Testis (tissue), 3 donors: Measurements from ENCODE around the gene TMEM109. TPM values are rescaled to one million over a fixed set of nuclear protein-coding genes. Genes with fewer than 3 reads are reported as not detected.

ENCODE experiments used
- DNase-seq: peaks from one replicate; pipeline ENCODE4 v3.0.0-alpha.2; 2019
- H3K27ac ChIP-seq, 2 donors: fragments of 200-600 bp; sonication (generic); one replicate each; pipeline ENCODE4 v1.5.1; 2019
- H3K27me3 ChIP-seq: fragments of 200-600 bp; sonication (generic); one replicate; pipeline ENCODE4 v1.5.1; 2019
- H3K36me3 ChIP-seq: fragments of 200-600 bp; sonication (generic); one replicate; pipeline ENCODE4 v1.5.1; 2017; ENCODE audit warnings: low read depth; ENCODE audit errors: missing control alignments
- H3K4me1 ChIP-seq: fragments of 200-600 bp; sonication (generic); one replicate; pipeline ENCODE4 v1.5.1; 2019
- H3K4me3 ChIP-seq, 2 donors: fragments of 200-600 bp; sonication (generic); one replicate each; pipeline ENCODE4 v1.5.1; 2017 to 2019
- H3K9me3 ChIP-seq: fragments of 200-600 bp; sonication (generic); one replicate; pipeline ENCODE4 v1.5.1; 2017
- CTCF ChIP-seq, 3 experiments: fragments of 450-650 bp in 2 of 3; fragments of 200-600 bp in 1 of 3; sonication (generic) in 1 of 3; IDR thresholded peaks; one replicate each; pipeline ENCODE4 v1.5.1; 2016 to 2019; ENCODE audit warnings: antibody characterized with exemption in 3 of 3, mild to moderate bottlenecking in 2 of 3, moderate library complexity in 1 of 3
- POLR2A ChIP-seq: fragments of 450-650 bp; IDR thresholded peaks from one replicate; pipeline ENCODE4 v1.6.1; 2017; ENCODE audit warnings: antibody characterized with exemption, mild to moderate bottlenecking, moderate library complexity
- whole genome bisulfite sequencing, 2 donors: methylation state at CpG; one replicate each; pipeline ENCODE4 v1.1.5; 2018; 5-methylcytosine and 5-hydroxymethylcytosine counted together
- intact Hi-C: fragments of 100-400 bp; cut with DNase I; formaldehyde crosslinking; loops from one replicate; pipeline ENCODE4 v1.15.1; 2023; ENCODE audit warnings: low total_unique reads
- polyA plus RNA-seq: library from polyadenylated mRNA; stranded (reverse); fragments of 350-450 nt; fragmentation: Illumina TruSeq; extraction: RNeasy Lipid Tissue Mini Kit (QIAGEN cat#74804); gene quantifications from one replicate; pipeline ENCODE4 v1.2.3, GENCODE V29; 2014; ENCODE audit warnings: low read depth, low replicate concordance; ENCODE audit not compliant: insufficient read depth
- total RNA-seq, 2 donors: library from RNA; depleted of rRNA; stranded (reverse); fragments of >200 nt; gene quantifications; one replicate each; pipeline ENCODE4 v1.2.3, GENCODE V29; 2016

The TMEM109 gene
- total and polyA plus RNA-seq, 3 donors from 2014 or later, result 28.1 to 59.1 (median 46.7) TPM

- TF ChIP-seq CTCF (IDR thresholded peaks at IDR 0.05) (no peak), POLR2A (no peak)
- Histone ChIP-seq H3K9me3 (no peaks in the 10 kb centered on the region), H3K4me1 (peaks cover 7% of the 10 kb centered on the region), H3K36me3 (no peaks in the 10 kb centered on the region), H3K27me3 (no peaks in the 10 kb centered on the region), H3K4me3 (peak overlapping the region; percentile 46 to 64), H3K27ac (peak overlapping the region; percentile 80 to 88)
- intact Hi-C loops, result no loop called here
- DNase-seq, result no peak
- WGBS, 2 donors, result 4 to 8% methylated on average over 7 to 8 of the region's 8 CpGs
Measured at GRCh38 chr11:60951606-60951903, 37.6 kb downstream of the TMEM109 start.

- DNase-seq, result peak; percentile 67
- peak within 1 kb of the TSS; percentile 46 to 64 for H3K4me3 ChIP-seq
- no peaks in the 10 kb centered on the region for H3K36me3 ChIP-seq
- 4 to 14% methylated on average over 22 to 23 of the region's 23 CpGs for WGBS, 2 donors
- intact Hi-C loops, result no loop called here
- no peak for TF ChIP-seq CTCF (IDR thresholded peaks at IDR 0.05)
- no peak for TF ChIP-seq POLR2A
- peak within 1 kb of the TSS; percentile 80 to 88 for H3K27ac ChIP-seq
- H3K9me3 ChIP-seq, result no peaks in the 10 kb centered on the region
- peaks cover 7% of the 10 kb centered on the region for H3K4me1 ChIP-seq
- H3K27me3 ChIP-seq, result no peaks in the 10 kb centered on the region
Measured at GRCh38 chr11:60951904-60952741, 38.2 kb downstream of the TMEM109 start, which contains the start of gene SLC15A3. Gene SLC15A3 (minus strand): TSS chr11:60952176. CDS start chr11:60951551, 625 bp downstream.

GRCh38 chr11:60952742-60953170 is 38.8 kb downstream of the TMEM109 start:
- Histone ChIP-seq H3K27me3 (no peaks in the 10 kb centered on the region), H3K4me1 (peaks cover 7% of the 10 kb centered on the region), H3K36me3 (no peaks in the 10 kb centered on the region), H3K9me3 (no peaks in the 10 kb centered on the region), H3K4me3 (peak overlapping the region; percentile 46 to 64), H3K27ac (peak overlapping the region; percentile 80 to 88)
- no peak for DNase-seq
- 10 to 33% methylated on average over 3 of the region's 3 CpGs for WGBS, 2 donors
- TF ChIP-seq POLR2A (no peak), CTCF (IDR thresholded peaks at IDR 0.05) (no peak)
- intact Hi-C loops, result no loop called here

DNA sequence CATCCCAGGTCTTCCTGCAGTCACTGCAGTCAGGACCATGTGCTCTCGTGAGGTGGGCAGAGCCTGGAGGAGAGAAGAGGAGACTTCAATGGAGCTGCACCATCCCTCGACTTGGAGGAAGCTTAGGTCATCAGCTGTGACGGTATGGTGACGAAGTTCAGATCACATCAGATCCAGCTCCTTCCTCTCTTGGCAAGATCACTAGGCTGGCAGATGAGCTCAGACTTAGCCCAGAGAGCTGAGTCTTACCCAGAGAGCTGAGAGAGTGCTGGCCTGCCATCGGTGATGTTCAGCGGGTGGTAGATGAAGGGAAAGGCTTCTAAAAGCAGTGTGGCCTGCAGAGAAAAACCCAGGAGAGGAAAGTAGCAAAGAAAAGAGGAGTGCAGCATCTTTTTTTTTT is 39.8 kb downstream of the TMEM109 start:
- Histone ChIP-seq H3K36me3 (no peaks in the 10 kb centered on the region), H3K27me3 (no peaks in the 10 kb centered on the region), H3K4me1 (peaks cover 7% of the 10 kb centered on the region), H3K9me3 (no peaks in the 10 kb centered on the region), H3K27ac (no peak overlapping the region), H3K4me3 (no peak overlapping the region)
- 82 to 89% methylated on average over 6 of the region's 6 CpGs for whole genome bisulfite sequencing, 2 donors
- intact Hi-C loops, result no loop called here
- DNase-seq, result peak; percentile 27
- TF ChIP-seq CTCF (IDR thresholded peaks at IDR 0.05) (no peak), POLR2A (no peak)

DNA sequence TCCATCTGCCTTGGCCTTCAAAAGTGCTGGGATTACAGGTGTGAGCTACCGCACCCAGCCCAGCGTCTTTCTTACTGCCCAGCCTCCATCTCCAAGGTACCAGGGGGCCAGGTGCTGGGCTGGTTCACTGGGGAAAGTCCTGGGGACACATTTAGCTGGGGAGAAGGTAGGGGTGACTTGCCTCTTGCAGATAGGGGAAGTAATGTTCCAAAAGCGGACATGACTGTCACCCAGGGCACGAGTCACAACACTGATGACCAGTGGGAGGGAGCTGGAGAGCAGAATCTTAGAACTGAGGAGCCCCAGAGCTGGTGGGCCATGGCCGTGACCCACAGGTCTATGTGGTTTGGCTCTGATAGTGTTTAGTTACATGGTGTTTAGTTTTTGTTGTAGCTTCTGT is 40.5 kb downstream of the TMEM109 start:
- H3K4me1 ChIP-seq, result peaks cover 7% of the 10 kb centered on the region
- no peak for DNase-seq
- TF ChIP-seq CTCF (IDR thresholded peaks at IDR 0.05) (no peak), POLR2A (no peak)
- H3K36me3 ChIP-seq, result no peaks in the 10 kb centered on the region
- intact Hi-C loops, result no loop called here
- H3K27me3 ChIP-seq, result no peaks in the 10 kb centered on the region
- H3K27ac ChIP-seq, result no peak overlapping the region
- H3K9me3 ChIP-seq, result no peaks in the 10 kb centered on the region
- WGBS, 2 donors, result 71 to 81% methylated on average over 5 of the region's 5 CpGs
- no peak overlapping the region for H3K4me3 ChIP-seq
